ENCODE data around the gene NYNRIN. TPM values are rescaled to one million over a fixed set of nuclear protein-coding genes. Genes with fewer than 3 reads are reported as not detected.
A peak's percentile ranks its signal among the peaks of the same experiment; 100 is the strongest.

NYNRIN gene
- total RNA-seq, 2 donors from 2014 or later = 6.0 to 10.1 TPM

DNA sequence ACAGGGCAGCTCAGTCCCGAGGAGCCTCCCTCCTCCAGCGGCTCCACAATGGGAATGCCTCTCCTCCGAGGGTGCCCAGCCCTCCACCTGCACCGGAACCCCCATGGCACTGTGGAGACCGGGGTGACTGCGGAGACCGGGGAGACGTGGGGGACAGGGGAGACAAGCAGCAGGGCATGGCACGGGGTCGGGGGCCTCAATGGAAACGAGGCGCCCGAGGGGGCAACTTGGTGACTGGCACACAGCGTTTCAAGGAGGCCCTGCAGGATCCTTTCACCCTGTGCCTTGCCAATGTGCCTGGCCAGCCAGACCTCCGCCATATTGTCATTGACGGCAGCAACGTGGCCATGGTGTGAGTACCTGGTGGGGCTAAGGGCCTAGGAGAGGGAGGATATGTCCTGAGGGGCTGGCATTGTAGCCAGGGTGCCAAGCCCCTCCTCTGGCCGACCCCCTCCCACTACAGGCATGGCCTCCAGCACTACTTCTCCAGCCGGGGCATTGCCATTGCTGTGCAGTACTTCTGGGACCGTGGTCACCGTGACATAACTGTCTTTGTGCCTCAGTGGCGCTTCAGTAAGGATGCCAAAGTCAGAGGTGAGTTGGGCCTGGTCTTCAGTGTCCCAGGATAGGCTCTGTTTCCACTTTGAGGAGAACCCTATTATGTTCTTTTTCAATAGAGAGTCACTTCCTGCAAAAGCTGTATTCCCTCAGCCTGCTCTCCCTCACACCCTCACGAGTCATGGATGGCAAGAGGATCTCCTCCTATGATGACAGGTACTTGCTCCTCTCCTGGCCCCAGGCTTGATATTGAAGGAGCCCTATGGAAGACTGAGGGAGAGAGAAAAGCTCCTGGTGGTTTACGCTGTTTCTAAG is 33.7 kb downstream of the NYNRIN start:
- peaks cover 0 to 50% of the 10 kb centered on the region in 2 donors for H3K4me1 ChIP-seq
- H3K4me3 ChIP-seq = peak overlapping the region in 1 of 2 donors; percentile 2
- H3K27ac ChIP-seq = peak overlapping the region; percentile 93 to 96
- peaks cover 38% of the 10 kb centered on the region for H3K36me3 ChIP-seq
- no peaks in the 10 kb centered on the region for H3K27me3 ChIP-seq
- peak; percentile 57 for DNase-seq (ENCODE audit: low spot score)
- TF ChIP-seq, protein P1, sequence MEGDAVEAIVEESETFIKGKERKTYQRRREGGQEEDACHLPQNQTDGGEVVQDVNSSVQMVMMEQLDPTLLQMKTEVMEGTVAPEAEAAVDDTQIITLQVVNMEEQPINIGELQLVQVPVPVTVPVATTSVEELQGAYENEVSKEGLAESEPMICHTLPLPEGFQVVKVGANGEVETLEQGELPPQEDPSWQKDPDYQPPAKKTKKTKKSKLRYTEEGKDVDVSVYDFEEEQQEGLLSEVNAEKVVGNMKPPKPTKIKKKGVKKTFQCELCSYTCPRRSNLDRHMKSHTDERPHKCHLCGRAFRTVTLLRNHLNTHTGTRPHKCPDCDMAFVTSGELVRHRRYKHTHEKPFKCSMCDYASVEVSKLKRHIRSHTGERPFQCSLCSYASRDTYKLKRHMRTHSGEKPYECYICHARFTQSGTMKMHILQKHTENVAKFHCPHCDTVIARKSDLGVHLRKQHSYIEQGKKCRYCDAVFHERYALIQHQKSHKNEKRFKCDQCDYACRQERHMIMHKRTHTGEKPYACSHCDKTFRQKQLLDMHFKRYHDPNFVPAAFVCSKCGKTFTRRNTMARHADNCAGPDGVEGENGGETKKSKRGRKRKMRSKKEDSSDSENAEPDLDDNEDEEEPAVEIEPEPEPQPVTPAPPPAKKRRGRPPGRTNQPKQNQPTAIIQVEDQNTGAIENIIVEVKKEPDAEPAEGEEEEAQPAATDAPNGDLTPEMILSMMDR (IDR thresholded peaks at IDR 0.05) = no peak
- H3K9me3 ChIP-seq = no peaks in the 10 kb centered on the region

DNA sequence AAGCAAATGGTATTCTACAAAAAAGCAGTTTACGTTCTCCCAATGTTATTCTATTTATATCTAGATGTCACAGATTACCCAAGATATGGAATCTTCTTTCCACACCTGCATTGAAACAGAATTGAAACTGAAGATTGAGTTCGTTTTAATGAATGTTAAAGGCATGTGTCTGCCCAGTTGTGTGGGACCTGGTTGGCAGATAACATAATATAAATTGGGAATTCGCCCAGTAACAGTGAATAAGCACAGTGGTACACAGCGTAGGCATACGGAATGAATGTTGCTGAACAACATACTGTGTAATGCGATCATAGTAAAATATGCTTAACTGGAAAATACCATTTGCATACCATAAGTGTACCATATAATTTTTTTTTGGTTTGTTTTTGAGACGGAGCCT is 35.2 kb downstream of the NYNRIN start:
- TF ChIP-seq, protein P1 (IDR thresholded peaks at IDR 0.05) = no peak
- Histone ChIP-seq H3K4me1 (peaks cover 0 to 52% of the 10 kb centered on the region in 2 donors), H3K9me3 (no peaks in the 10 kb centered on the region), H3K27me3 (no peaks in the 10 kb centered on the region), H3K36me3 (peaks cover 53% of the 10 kb centered on the region), H3K27ac (no peak overlapping the region), H3K4me3 (no peak overlapping the region)
- no peak for DNase-seq (ENCODE audit: low spot score)

DNA sequence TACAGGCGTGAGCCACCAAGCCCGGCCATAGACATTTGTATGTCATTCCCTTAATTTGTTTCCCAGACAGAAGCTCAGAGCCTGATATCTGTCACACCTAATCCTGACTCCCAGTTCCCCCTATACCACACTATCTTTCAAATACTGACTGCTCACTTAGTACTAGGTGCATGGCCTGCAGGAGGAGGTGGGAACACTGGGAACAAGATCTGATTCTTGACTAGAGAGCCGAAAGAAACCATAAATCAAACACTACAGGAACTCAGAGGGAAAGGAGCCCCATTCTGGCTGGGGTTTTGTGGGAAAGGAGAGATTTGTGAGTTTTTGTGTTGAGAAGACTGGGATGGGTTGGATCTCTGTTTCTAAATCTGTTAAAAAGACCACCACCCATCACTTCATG is 35.9 kb downstream of the NYNRIN start:
- H3K36me3 ChIP-seq = peaks cover 60% of the 10 kb centered on the region
- H3K27ac ChIP-seq = no peak overlapping the region
- no peaks in the 10 kb centered on the region for H3K27me3 ChIP-seq
- H3K4me3 ChIP-seq = no peak overlapping the region
- TF ChIP-seq, protein P1 (IDR thresholded peaks at IDR 0.05) = no peak
- DNase-seq (ENCODE audit: low spot score) = no peak
- no peaks in the 10 kb centered on the region for H3K9me3 ChIP-seq
- H3K4me1 ChIP-seq = peaks cover 0 to 47% of the 10 kb centered on the region in 2 donors

DNA sequence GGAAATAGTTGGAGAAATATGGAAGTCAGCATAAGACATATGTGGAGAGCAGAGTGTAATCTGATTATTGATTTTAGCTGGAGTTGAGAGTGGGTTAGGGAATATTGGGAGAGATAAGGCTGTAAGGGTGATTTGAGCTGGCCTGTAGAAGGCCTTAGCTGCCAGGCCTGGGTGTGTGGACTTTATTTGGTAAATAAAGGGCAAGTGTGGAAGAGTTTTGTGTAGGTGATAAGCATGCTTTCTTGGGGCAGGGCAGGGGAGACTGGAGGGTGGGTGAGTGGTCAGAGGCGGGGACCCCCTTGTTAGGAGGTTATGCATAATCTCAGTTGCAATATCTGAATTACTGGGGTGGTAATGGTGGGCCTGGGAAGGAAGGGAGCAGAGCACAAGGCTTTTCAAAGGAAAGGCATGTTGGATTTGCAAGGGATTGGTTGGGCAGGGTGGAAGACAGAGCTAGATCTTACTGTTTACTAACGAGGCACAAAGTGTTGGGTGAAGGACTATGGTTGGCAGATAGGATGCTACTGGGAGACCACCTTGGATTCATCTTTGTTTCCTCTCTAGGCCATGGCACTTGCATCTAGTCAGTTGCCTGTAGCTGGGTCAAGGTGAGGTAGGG is 36.5 kb downstream of the NYNRIN start:
- H3K27me3 ChIP-seq = no peaks in the 10 kb centered on the region
- TF ChIP-seq, protein P1 (IDR thresholded peaks at IDR 0.05) = no peak
- DNase-seq (ENCODE audit: low spot score) = no peak
- H3K4me3 ChIP-seq = no peak overlapping the region
- no peak overlapping the region for H3K27ac ChIP-seq
- H3K9me3 ChIP-seq = no peaks in the 10 kb centered on the region
- H3K4me1 ChIP-seq = peaks cover 0 to 50% of the 10 kb centered on the region in 2 donors
- H3K36me3 ChIP-seq = peaks cover 66% of the 10 kb centered on the region

DNA sequence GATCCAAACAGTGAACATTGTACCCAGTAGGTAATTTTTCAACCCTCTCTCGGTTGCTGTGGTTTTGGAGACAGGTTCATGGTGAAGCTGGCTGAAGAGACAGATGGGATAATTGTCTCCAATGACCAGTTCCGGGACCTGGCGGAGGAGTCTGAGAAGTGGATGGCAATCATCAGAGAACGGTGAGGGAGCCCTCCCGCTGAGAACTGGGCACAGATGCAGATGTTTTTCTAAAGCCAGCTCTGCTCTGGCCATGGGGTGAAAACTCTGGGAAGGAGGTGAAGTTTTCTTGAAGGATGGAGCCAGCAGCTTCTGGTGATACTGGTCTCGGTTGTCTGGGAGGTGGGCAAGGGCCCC is 37.2 kb downstream of the NYNRIN start:
- Histone ChIP-seq H3K36me3 (peaks cover 73% of the 10 kb centered on the region), H3K4me1 (peaks cover 0 to 52% of the 10 kb centered on the region in 2 donors), H3K4me3 (no peak overlapping the region), H3K9me3 (no peaks in the 10 kb centered on the region), H3K27ac (peak overlapping the region; percentile 65 to 67), H3K27me3 (no peaks in the 10 kb centered on the region)
- TF ChIP-seq, protein P1 (IDR thresholded peaks at IDR 0.05) = no peak
- no peak for DNase-seq (ENCODE audit: low spot score)
